ENCODE results near the gene CFAP45.
A peak's percentile ranks its signal among the peaks of the same experiment; 100 is the strongest.

The CFAP45 gene

DNA sequence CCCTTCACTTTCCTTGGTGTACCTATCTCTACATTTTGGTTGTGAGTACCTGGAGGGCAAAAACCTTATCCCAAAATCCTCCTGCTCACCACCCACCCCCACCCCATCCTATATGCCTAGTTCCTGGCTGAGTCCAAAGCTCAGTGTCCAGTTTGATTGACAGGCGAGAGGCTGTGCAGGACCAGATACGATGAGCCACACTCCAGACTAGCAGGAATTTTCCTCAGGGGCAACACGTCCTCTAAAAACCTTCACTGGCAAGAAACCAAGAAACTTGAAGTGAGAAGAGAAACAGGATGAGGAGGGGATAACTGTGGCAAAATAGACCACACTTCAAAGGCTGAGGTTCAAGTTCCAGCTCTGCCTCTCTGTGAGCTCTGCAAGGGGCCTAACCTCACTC, 74.4 kb downstream of the CFAP45 start:
- DNase-seq, result no peak

DNA sequence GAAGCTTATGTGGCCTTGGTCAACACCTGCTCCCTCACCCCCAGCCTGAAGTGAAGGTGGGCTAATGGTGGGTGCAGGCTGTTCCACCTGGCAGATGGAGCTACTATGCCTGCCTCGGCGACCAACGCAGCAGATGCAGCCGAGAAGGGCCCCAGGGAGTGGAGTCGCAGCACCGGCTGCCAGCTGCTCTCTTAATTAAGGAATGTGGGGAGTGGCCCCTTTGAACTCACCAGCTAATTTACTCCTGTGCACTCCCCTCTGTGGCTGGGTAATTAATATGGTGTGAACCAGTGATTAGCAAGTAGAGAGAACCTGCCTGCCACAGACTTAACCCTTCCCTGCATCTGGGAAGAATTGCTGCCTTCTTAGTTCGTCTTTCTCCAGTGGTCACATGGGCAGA, 76.6 kb downstream of the CFAP45 start:
- DNase-seq, result peak; percentile 69 to 87
